HT-29 (cell line): ENCODE measurements around the gene DOCK8. TPM values are rescaled to one million over a fixed set of nuclear protein-coding genes. Genes with fewer than 3 reads are reported as not detected.

Experiments used
- DNase-seq: peaks from one replicate; pipeline ENCODE4 v3.0.0-alpha.2; 2015; ENCODE audit warnings: low spot score
- total RNA-seq: library from RNA; depleted of rRNA; stranded (reverse); fragments of >200 nt; shearing (Covaris generic); gene quantifications from 2 replicates; pipeline ENCODE4 v1.2.3, GENCODE V29; 2014; rRNA removed

Gene DOCK8
- total RNA-seq, 1 experiment from 2014 or later = not detected

DNA sequence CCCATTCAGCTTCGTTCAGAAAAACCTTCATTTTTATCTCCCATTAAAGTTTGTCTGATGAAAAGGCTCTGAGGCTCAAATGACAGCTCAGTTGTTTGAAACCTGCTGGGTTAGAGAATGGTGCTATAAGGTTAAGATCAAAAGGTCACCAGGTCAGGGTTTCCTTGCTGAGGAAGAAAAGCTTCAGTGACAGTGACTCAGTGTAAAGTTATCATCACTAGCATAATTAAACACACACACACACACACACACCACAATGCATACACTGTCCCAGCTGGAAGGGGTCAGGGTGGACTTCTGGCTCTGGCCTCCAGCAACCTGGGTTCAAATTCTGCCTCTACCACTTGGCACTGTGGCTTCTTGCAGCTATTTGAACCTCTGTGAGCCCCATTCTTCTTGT, 281.1 kb downstream of the DOCK8 start:
- DNase-seq = no peak

DNA sequence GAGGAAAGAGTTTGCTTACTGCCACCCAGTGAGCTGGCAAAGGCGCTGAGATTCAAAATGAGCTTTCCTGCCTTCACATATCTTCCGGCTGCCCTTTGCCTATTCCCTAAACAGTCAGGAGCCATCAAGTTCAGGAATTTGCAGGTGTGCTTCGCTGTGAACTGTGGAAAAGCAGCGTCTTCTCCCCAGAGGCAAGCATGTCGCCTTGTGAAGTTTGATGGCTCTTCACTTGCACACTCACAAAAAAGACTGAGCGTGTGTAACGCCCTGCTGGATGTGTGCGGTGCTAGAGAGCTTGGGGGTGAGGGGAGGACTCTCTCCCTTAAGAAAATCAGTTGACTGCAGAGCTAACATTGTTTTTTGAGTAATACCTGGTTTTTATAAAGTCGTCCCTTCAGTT, 288.7 kb downstream of the DOCK8 start:
- peak; percentile 36 for DNase-seq

DNA sequence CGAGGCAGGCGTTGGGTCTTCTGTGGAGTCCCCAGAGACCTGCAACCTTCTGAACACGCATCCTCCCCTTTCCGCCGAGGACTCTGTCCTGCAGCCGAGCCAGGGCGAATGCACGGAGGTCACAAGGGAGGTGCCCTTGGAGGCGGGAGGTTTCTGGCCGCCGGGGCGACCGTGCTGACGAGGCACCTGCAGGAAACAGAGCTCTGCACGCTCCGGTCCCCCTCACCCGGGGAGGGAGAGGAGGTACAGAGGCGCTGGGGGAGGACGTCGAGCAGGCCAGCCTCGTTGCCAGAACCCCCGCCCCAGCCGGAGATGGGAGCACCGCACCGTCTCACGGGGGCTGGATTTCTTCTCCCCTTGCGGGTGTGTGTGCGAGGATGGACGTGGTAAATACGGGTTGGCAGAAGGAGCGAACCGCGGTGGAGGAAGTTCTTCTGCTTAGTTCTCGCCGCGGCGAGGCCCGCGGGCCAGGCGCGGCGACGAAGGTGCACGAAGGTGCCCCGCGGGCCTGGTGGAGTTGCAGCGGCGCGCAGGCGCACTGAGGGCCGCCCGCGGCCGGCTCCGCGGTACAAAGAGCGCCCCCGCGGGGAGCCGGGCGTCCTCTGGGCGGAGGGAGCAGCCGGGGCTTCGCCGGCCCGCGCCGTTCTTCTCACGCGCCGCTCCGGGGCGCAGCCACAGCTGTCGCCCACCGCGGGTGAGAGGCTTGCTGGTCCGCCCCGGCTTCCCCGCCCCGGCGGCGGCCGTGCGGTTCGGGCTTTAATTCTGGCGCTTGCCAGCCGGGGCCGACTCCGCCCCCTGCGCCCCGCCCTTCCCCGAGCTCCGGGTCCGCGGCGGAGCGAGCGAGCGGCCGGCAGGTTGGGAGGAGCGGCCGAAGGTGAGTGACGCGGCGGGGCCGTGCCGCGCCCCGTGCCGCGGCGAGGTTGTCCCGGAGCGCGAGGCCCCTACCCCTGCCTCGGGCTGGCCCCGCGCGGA, 289.5 kb downstream of the DOCK8 start, which contains the start of gene KANK1:
Gene KANK1 (plus strand): TSS at position 815 of the 972 bp plus-strand sequence.
- DNase-seq = peak; percentile 85

DNA sequence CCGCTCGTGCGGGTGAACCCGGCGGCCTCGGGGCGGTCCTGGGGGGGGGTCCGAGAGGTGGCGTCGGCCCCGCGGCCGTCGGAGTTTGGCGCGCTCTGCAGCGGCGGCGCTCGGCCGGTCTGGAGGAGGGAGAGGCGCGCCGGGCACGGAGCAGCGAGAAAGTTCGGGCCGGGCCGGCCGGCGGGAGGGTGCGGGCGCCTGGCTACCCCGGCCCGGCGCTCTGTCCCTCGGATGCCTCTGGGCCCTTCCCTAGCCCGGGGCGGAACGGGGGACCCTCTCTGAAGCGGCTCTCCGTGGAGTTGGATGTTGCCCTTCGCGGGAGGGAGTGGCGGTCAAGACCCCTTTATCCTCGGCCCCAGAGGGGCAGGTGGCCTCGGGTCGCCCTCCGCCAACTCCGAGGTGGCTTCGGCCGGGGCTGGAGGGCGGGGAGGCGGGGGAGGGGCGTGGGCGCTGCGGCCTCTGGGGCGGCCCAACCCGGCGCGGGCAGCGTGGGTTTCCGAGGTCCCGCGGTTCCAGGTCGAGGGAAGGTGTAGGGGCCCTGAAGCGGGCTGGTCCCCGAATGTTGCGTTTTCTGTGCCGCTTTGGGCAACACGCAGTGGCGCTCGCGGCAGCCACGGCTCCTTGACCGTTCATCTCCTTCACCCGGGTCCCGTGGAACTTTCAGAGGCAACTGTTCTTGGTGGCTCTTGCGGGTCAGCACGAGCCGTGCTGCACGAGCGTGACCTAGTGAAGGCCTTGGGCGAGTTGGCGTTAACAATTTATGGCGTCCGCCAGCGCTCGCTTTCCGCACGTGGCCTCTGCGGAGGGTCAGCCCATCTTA, 290.5 kb downstream of the DOCK8 start:
- peak; percentile 41 for DNase-seq

DNA sequence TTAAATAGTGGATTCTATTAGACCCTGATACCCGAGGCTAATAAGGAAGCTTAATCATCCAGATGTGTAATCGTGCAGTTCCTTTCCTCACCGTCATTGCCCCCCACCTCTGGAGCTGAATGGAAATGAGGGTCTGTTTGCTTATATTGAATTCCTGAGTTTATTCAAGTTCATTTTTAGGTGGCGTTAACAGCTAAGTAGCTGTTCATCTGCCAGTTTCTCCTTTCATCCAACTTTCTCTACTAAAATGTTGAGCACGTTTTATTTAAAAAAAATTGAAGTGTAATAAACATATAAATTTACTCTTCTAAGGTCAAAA, 291.0 kb downstream of the DOCK8 start:
- peak; percentile 15 for DNase-seq

DNA sequence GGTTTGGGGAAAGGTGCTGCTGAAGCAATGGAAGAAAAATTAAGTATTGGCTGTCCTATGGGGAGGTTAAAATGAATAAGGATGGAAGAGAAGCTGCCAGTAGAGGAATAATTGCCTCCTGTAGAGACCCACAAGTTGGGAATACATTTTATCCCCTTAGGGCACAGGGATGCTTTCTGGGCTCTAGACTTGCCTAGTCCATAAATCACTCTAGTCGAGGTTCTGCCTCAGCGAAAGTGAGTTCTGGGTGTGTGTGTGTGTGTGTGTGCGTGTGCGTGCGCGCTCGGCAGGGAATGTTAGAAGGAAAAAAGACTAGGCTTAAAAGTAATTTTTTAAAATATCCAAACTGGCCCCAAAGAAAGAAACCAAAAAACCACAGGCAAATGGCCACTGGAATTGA, 291.6 kb downstream of the DOCK8 start:
- DNase-seq = peak; percentile 13

DNA sequence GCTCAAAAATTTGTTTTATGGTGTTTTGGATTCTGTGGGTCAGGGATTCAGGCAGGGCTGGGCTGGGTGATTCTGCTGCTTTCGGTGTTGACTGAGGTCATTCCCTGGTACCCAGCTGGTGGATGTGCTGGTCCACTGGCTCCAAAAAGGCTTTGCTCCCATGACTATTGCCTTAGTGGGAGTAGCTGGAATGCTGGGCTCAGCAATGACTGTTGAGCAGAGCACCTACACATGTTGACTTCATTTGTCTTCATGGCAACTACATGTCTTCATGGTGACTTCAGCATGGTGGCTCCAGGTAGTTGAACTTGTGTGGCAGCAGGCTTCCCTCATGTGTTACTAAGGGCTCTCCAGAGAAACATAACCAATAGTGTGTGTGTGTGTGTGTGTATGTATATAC, 297.2 kb downstream of the DOCK8 start:
- DNase-seq = no peak

DNA sequence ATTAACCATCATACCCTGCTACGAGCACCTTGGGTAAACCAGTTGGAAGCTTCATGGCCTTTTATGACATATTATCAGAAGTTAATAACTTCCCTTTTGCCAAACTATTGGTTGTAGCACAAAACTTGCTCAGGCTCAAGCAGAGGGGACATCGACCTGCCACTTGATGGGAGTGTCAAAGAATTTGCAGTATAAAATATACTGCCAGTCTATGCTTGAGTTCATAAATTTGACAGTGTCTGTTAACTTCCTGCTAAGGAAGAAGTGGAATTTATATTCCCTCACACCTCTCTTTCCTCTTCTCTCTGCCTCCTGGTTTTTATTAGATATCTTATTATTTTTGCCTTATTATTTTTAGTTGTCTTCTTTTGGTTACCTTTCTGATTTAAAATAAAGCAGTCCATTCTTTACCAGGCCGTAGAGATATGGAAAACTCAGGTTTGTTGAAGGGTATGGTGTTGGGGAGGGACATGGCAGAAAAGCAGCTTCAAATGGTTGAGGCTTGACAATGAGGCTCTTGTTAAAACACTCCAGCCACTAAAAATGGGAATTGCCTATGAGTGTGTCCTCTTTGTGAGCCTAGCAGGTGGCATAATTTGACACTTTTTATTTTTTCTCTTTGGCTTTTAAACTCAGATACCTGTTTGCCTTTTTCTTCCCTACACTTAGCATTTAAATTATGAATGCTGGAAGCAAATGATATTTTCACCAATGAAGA, 298.0 kb downstream of the DOCK8 start:
- DNase-seq = no peak

Other genes with a start within 250 kb of the DOCK8 start
- gene WASHC1, start 185.4 kb upstream of the DOCK8 start, total RNA-seq = 12.8 and 18.2 TPM in 2 replicates
- 0.31 and 0.73 TPM in 2 replicates for gene FOXD4, start 96.4 kb upstream of the DOCK8 start, total RNA-seq
- 8.7 and 9.3 TPM in 2 replicates for gene ZNG1A, start 35.8 kb upstream of the DOCK8 start, total RNA-seq